ENCODE results near the gene DOCK8.

Gene DOCK8

GRCh38 chr9:297104-297972 is 82.7 kb downstream of the DOCK8 start:
- no peak for TF ChIP-seq CTCF (IDR thresholded peaks at IDR 0.05; ENCODE audit: low read depth, low read length, missing control alignments)
- H3K4me3 ChIP-seq (replicated peaks; ENCODE audit: low read depth, low read length), result no peak overlapping the region
- DNase-seq (ENCODE audit: extremely low read depth, low read depth), result no peak

GRCh38 chr9:303502-303901 is 88.8 kb downstream of the DOCK8 start:
- H3K4me3 ChIP-seq (replicated peaks; ENCODE audit: low read depth, low read length), result no peak overlapping the region
- DNase-seq (ENCODE audit: extremely low read depth, low read depth), result no peak
- no peak for TF ChIP-seq CTCF (IDR thresholded peaks at IDR 0.05; ENCODE audit: low read depth, low read length, missing control alignments)

- H3K4me3 ChIP-seq (replicated peaks; ENCODE audit: low read depth, low read length), result no peak overlapping the region
- no peak for DNase-seq (ENCODE audit: extremely low read depth, low read depth)
- TF ChIP-seq CTCF (IDR thresholded peaks at IDR 0.05; ENCODE audit: low read depth, low read length, missing control alignments), result no peak
Observed at GRCh38 chr9:304106-304505, 89.4 kb downstream of the DOCK8 start.

GRCh38 chr9:304519-305185 is 90.0 kb downstream of the DOCK8 start:
- no peak for TF ChIP-seq CTCF (IDR thresholded peaks at IDR 0.05; ENCODE audit: low read depth, low read length, missing control alignments)
- no peak for DNase-seq (ENCODE audit: extremely low read depth, low read depth)
- H3K4me3 ChIP-seq (replicated peaks; ENCODE audit: low read depth, low read length), result no peak overlapping the region

GRCh38 chr9:306907-307306 is 92.2 kb downstream of the DOCK8 start:
- TF ChIP-seq CTCF (IDR thresholded peaks at IDR 0.05; ENCODE audit: low read depth, low read length, missing control alignments), result no peak
- no peak for DNase-seq (ENCODE audit: extremely low read depth, low read depth)
- H3K4me3 ChIP-seq (replicated peaks; ENCODE audit: low read depth, low read length), result no peak overlapping the region

GRCh38 chr9:311841-312240 is 97.2 kb downstream of the DOCK8 start:
- no peak for TF ChIP-seq CTCF (IDR thresholded peaks at IDR 0.05; ENCODE audit: low read depth, low read length, missing control alignments)
- DNase-seq (ENCODE audit: extremely low read depth, low read depth), result no peak

More at GRCh38 chr9:311841-312240, 97.2 kb downstream of the DOCK8 start:
- no peak overlapping the region for H3K4me3 ChIP-seq (replicated peaks; ENCODE audit: low read depth, low read length)
